OCI-LY7 (cell line): Measurements from ENCODE around the gene FBXW8. TPM values are rescaled to one million over a fixed set of nuclear protein-coding genes. Genes with fewer than 3 reads are reported as not detected.

Source experiments
- BruUV-seq: library from RNA; stranded (reverse); fragments of 400-500 nt; replicated peaks from 2 replicates; lab custom pipeline; 2021; lab: Mats Ljungman, UMichigan
- CTCF ChIA-PET: fragments of 300-600 bp; sonication (Branson Sonifier 250); formaldehyde crosslinking; loops from one replicate; lab custom pipeline; 2022; ENCODE audit warnings: antibody characterized with exemption; ENCODE audit not compliant: unreplicated experiment; lab: Charles Lee
- POLR2A ChIA-PET: fragments of 300-600 bp; sonication (Branson Sonifier 250); formaldehyde crosslinking; loops from one replicate; lab custom pipeline; 2022; ENCODE audit warnings: antibody characterized with exemption; lab: Charles Lee
- DNase-seq: peaks from one replicate; pipeline ENCODE4 v3.0.0-alpha.2; 2015; ENCODE audit warnings: low spot score
- H2AFZ ChIP-seq: fragments of 200-600 bp; sonication (generic), shearing (Covaris generic); 2 replicates; pipeline ENCODE4 v1.6.1; 2014; ENCODE audit warnings: mild to moderate bottlenecking, antibody characterized with exemption, low read length, moderate library complexity
- H3K27ac ChIP-seq: fragments of 200-600 bp; sonication (generic); 2 replicates; pipeline ENCODE4 v1.5.1; 2014; ENCODE audit warnings: mixed run types, low read depth, mild to moderate bottlenecking, moderate library complexity, low read length, inconsistent platforms; ENCODE audit not compliant: poor library complexity, severe bottlenecking
- H3K36me3 ChIP-seq: fragments of 200-600 bp; sonication (generic); 2 replicates; pipeline ENCODE4 v1.6.1; 2014; ENCODE audit warnings: mild to moderate bottlenecking, antibody characterized with exemption, low read length, moderate library complexity, mixed read lengths; ENCODE audit not compliant: insufficient read depth
- H3K4me1 ChIP-seq: fragments of 200-600 bp; sonication (generic); 2 replicates; pipeline ENCODE4 v1.5.1; 2014; ENCODE audit warnings: mild to moderate bottlenecking, low read length; ENCODE audit not compliant: insufficient read depth, poor library complexity, severe bottlenecking
- H3K4me2 ChIP-seq: fragments of 200-600 bp; sonication (generic); 2 replicates; pipeline ENCODE4 v1.6.1; 2014; ENCODE audit warnings: mild to moderate bottlenecking, low read length
- H3K4me3 ChIP-seq: fragments of 200-600 bp; sonication (generic); 2 replicates; pipeline ENCODE4 v1.5.1; 2014; ENCODE audit warnings: mild to moderate bottlenecking, low read depth, low read length; ENCODE audit not compliant: poor library complexity, severe bottlenecking
- H3K79me2 ChIP-seq: fragments of 200-600 bp; sonication (generic); 2 replicates; pipeline ENCODE4 v1.6.1; 2016; ENCODE audit warnings: low read depth, mild to moderate bottlenecking, low read length, moderate library complexity, mixed read lengths; ENCODE audit not compliant: insufficient read depth
- H3K9me2 ChIP-seq: fragments of 200-600 bp; sonication (generic); 2 replicates; pipeline ENCODE4 v1.6.1; 2016; ENCODE audit warnings: mild to moderate bottlenecking, low read length, mixed read lengths; ENCODE audit not compliant: insufficient read depth
- H3K9me3 ChIP-seq: fragments of 200-600 bp; sonication (generic); 2 replicates; pipeline ENCODE4 v1.6.1; 2014; ENCODE audit warnings: mild to moderate bottlenecking, mixed run types, low read length, mixed read lengths
- H4K20me1 ChIP-seq: fragments of 200-600 bp; sonication (generic); 2 replicates; pipeline ENCODE4 v1.6.1; 2014; ENCODE audit warnings: mild to moderate bottlenecking, antibody characterized with exemption, low read length, moderate library complexity, mixed read lengths; ENCODE audit not compliant: insufficient read depth
- CTCF ChIP-seq: fragments of 200-600 bp; sonication (generic); conservative IDR thresholded peaks from 2 replicates; pipeline ENCODE4 v1.5.1; 2014; ENCODE audit warnings: mild to moderate bottlenecking, antibody characterized with exemption, low read length, moderate library complexity, mixed read lengths
- EZH2phosphoT487 ChIP-seq: fragments of 200-600 bp; sonication (generic); IDR thresholded peaks from 2 replicates; pipeline ENCODE4 v1.6.1; 2018; ENCODE audit warnings: low read depth, borderline replicate concordance, mild to moderate bottlenecking, mixed run types, antibody characterized with exemption, low read length, moderate library complexity, mixed read lengths
- intact Hi-C: fragments of 100-400 bp; cut with micrococcal nuclease; formaldehyde crosslinking; loops from one replicate; pipeline ENCODE4 v1.10.0; 2022; ENCODE audit not compliant: unreplicated experiment
- total RNA-seq, 2 experiments: library from RNA; depleted of rRNA in 1 of 2; stranded (reverse); fragments of >200 nt in 1 of 2; shearing (Covaris generic) in 1 of 2; gene quantifications; 2 replicates each; pipeline ENCODE4 v1.2.3, GENCODE V29; 2014 to 2022

FBXW8 gene
- total RNA-seq, 2 experiments from 2014 or later: 29.8 to 34.0 TPM

DNA sequence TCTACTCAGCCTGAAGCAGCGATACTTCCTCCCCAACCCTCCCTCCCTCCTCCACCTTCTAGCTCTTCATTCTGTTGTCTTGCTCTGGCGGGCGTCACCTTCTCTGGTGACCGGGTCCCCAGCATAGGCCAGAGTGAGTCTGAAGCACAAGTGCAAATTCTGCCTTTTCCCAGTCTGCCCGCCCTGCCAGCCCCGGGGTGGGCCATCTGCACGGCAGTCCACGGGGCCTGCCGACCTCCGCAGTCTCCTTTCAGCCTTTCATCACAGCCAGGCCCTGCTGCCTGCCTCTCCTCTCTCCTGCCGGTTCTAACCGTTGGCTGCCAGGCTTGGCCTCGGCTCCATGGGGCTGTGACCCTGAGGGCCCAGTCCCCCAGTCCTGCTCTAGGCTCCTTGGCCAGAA lies 129.7 kb downstream of the FBXW8 start:
- TF ChIP-seq CTCF: no peak
- no peak for TF ChIP-seq EZH2phosphoT487

GRCh38 chr12:117041798-117042170 lies 131.0 kb downstream of the FBXW8 start:
- Histone ChIP-seq H3K4me1 (no peaks in the 10 kb centered on the region), H3K36me3 (no peaks in the 10 kb centered on the region), H3K27ac (no peak overlapping the region), H3K4me2 (no peak overlapping the region), H3K4me3 (no peak overlapping the region), H3K79me2 (no peaks in the 10 kb centered on the region), H4K20me1 (no peaks in the 10 kb centered on the region), H2AFZ (no peak overlapping the region), H3K9me3 (no peaks in the 10 kb centered on the region), H3K9me2 (no peaks in the 10 kb centered on the region)
- intact Hi-C loops: no loop called here
- TF ChIP-seq EZH2phosphoT487 (no peak), CTCF (no peak)
- BruUV-seq: no TSS peak
- ChIA-PET POLR2A (no interaction called here), CTCF (no interaction called here)
- DNase-seq: no peak

More for the DNA sequence above, 129.7 kb downstream of the FBXW8 start:
- intact Hi-C loops: no loop called here
- Histone ChIP-seq H3K79me2 (no peaks in the 10 kb centered on the region), H2AFZ (no peak overlapping the region), H3K9me3 (no peaks in the 10 kb centered on the region), H3K4me3 (no peak overlapping the region), H3K36me3 (no peaks in the 10 kb centered on the region), H3K4me1 (no peaks in the 10 kb centered on the region), H3K9me2 (no peaks in the 10 kb centered on the region), H3K27ac (no peak overlapping the region), H4K20me1 (no peaks in the 10 kb centered on the region), H3K4me2 (no peak overlapping the region)
- ChIA-PET CTCF (interaction anchor here (0.5 kb wide), 1 partner anchor 74 kb away, joined by 3 read pairs; no protein-coding TSS in a partner anchor), POLR2A (interaction anchor here (0.6 kb wide), 1 partner anchor 28 kb away, joined by 5 read pairs; no protein-coding TSS in a partner anchor)
- no peak for DNase-seq
- no TSS peak for BruUV-seq

- Histone ChIP-seq H3K4me2 (no peak overlapping the region), H3K79me2 (no peaks in the 10 kb centered on the region), H3K27ac (no peak overlapping the region), H3K9me3 (no peaks in the 10 kb centered on the region), H3K9me2 (no peaks in the 10 kb centered on the region), H3K4me3 (no peak overlapping the region), H3K36me3 (no peaks in the 10 kb centered on the region), H3K4me1 (no peaks in the 10 kb centered on the region), H2AFZ (no peak overlapping the region), H4K20me1 (no peaks in the 10 kb centered on the region)
- intact Hi-C loops: no loop called here
- DNase-seq: no peak
- ChIA-PET POLR2A (interaction anchor here (0.7 kb wide), 1 partner anchor 10 kb away, joined by 7 read pairs; no protein-coding TSS in a partner anchor), CTCF (interaction anchor here (0.6 kb wide), 1 partner anchor 70 kb away, joined by 3 read pairs; no protein-coding TSS in a partner anchor)
- BruUV-seq: no TSS peak
- TF ChIP-seq CTCF: no peak
- no peak for TF ChIP-seq EZH2phosphoT487
Observed at GRCh38 chr12:117042171-117042842, 131.6 kb downstream of the FBXW8 start.
